H1 (cell line): ENCODE measurements around the gene RALGAPB. TPM values are rescaled to one million over a fixed set of nuclear protein-coding genes. Genes with fewer than 3 reads are reported as not detected.

Source experiments
- CTCF ChIA-PET: fragments of 300-600 bp; sonication (Branson Sonifier 250); formaldehyde crosslinking; loops from one replicate; lab custom pipeline; 2021; ENCODE audit not compliant: partially characterized antibody; lab: Charles Lee
- POLR2A ChIA-PET: fragments of 300-600 bp; sonication (Branson Sonifier 250); formaldehyde crosslinking; loops from one replicate; lab custom pipeline; 2021; ENCODE audit warnings: inconsistent platforms; ENCODE audit not compliant: partially characterized antibody; lab: Charles Lee
- DNase-seq, 2 experiments: peaks; one replicate each; pipeline versions ENCODE4 v3.0.0 to v3.0.0-alpha.2; 2010 to 2022; ENCODE audit warnings: low spot score in 2 of 2, low read depth in 1 of 2, mixed read lengths in 1 of 2
- FAIRE-seq: peaks from 2 replicates; lab custom pipeline; 2011; peaks lifted over from hg19 to GRCh38; lab: Jason Lieb, UNC
- H2AFZ ChIP-seq: 2 replicates; pipeline ENCODE4 v1.8.1; 2012; ENCODE audit warnings: low read length, inconsistent platforms
- H2AK5ac ChIP-seq: 2 replicates; pipeline ENCODE4 v1.6.1; 2013; ENCODE audit warnings: low read depth, low read length
- H2BK120ac ChIP-seq: replicated peaks from 2 replicates; pipeline ENCODE3; 2013; ENCODE audit warnings: low read depth, low read length, inconsistent platforms
- H2BK12ac ChIP-seq: 2 replicates; pipeline ENCODE4 v1.6.1; 2013; ENCODE audit warnings: low read depth, low read length
- H2BK15ac ChIP-seq: 2 replicates; pipeline ENCODE4 v1.6.1; 2013; ENCODE audit warnings: low read length
- H2BK20ac ChIP-seq: 2 replicates; pipeline ENCODE4 v1.6.1; 2013; ENCODE audit warnings: low read length
- H2BK5ac ChIP-seq: 2 replicates; pipeline ENCODE4 v1.6.1; 2013; ENCODE audit warnings: low read depth, low read length
- H3K14ac ChIP-seq: 2 replicates; pipeline ENCODE4 v1.6.1; 2013; ENCODE audit warnings: inconsistent platforms; ENCODE audit not compliant: insufficient read length
- H3K18ac ChIP-seq: 2 replicates; pipeline ENCODE4 v1.6.1; 2013; ENCODE audit warnings: low read length; ENCODE audit errors: extremely low read depth
- H3K23ac ChIP-seq: 2 replicates; pipeline ENCODE4 v1.6.1; 2013; ENCODE audit warnings: inconsistent platforms; ENCODE audit not compliant: insufficient read length
- H3K23me2 ChIP-seq: 2 replicates; pipeline ENCODE4 v1.6.1; 2013; ENCODE audit warnings: low read depth, low read length
- H3K27ac ChIP-seq: 2 replicates; pipeline ENCODE4 v1.6.1; 2011; ENCODE audit warnings: low read depth, low read length, inconsistent platforms
- H3K27me3 ChIP-seq, 4 experiments: replicated peaks in 1 of 4; 1 replicate in 1 of 4; 2 replicates in 3 of 4; pipeline versions ENCODE4 v1.6.1 to v1.8.1; 2011 to 2013; ENCODE audit warnings: low read length in 3 of 4, mild to moderate bottlenecking in 3 of 4, inconsistent platforms in 2 of 4, mixed read lengths in 2 of 4, moderate library complexity in 1 of 4; ENCODE audit not compliant: control insufficient read depth in 3 of 4, insufficient read depth in 3 of 4; ENCODE audit errors: extremely low read depth in 1 of 4
- H3K36me3 ChIP-seq, 4 experiments: 2 replicates each; pipeline versions ENCODE4 v1.6.1 to v1.8.1; 2011 to 2013; ENCODE audit warnings: mild to moderate bottlenecking in 4 of 4, low read length in 3 of 4, moderate library complexity in 2 of 4, control low read depth in 1 of 4, inconsistent platforms in 1 of 4; ENCODE audit not compliant: insufficient read depth in 4 of 4, control insufficient read depth in 2 of 4
- H3K4ac ChIP-seq: replicated peaks from 2 replicates; pipeline ENCODE3; 2013; ENCODE audit warnings: low read length, low read depth, mixed read lengths, inconsistent platforms; ENCODE audit not compliant: insufficient read length
- H3K4me1 ChIP-seq, 4 experiments: replicated peaks in 1 of 4; 1 replicate in 1 of 4; 2 replicates in 3 of 4; pipeline versions ENCODE4 v1.6.1 to v1.8.1; 2011 to 2013; ENCODE audit warnings: low read length in 3 of 4, inconsistent platforms in 2 of 4, mixed read lengths in 1 of 4; ENCODE audit not compliant: insufficient read depth in 4 of 4, control insufficient read depth in 3 of 4
- H3K4me2 ChIP-seq, 2 experiments: 2 replicates each; pipeline versions ENCODE4 v1.6.1 to v1.8.1; 2011 to 2013; ENCODE audit warnings: low read depth in 2 of 2, low read length in 2 of 2, control low read depth in 1 of 2, inconsistent platforms in 1 of 2, mild to moderate bottlenecking in 1 of 2; ENCODE audit not compliant: insufficient read depth in 1 of 2
- H3K4me3 ChIP-seq, 4 experiments: fragments of 200-600, 300-600 bp in 1 of 4; sonication (generic), shearing (Covaris generic), sonication (Bioruptor Twin) in 1 of 4; 2 replicates each; pipeline versions ENCODE4 v1.5.1 to v1.8.1; 2011 to 2016; ENCODE audit warnings: low read length in 4 of 4, low read depth in 3 of 4, control low read depth in 2 of 4, inconsistent platforms in 2 of 4, mild to moderate bottlenecking in 2 of 4, mixed read lengths in 1 of 4, moderate library complexity in 1 of 4; ENCODE audit not compliant: insufficient read depth in 2 of 4; ENCODE audit errors: extremely low read depth in 1 of 4
- H3K56ac ChIP-seq: replicated peaks from 2 replicates; pipeline ENCODE3; 2013; ENCODE audit warnings: low read depth, mild to moderate bottlenecking, mixed read lengths, low read length, inconsistent platforms; ENCODE audit not compliant: insufficient read length
- H3K79me1 ChIP-seq: 2 replicates; pipeline ENCODE4 v1.6.1; 2013; ENCODE audit warnings: low read depth, low read length, control low read depth
- H3K79me2 ChIP-seq, 2 experiments: 2 replicates each; pipeline versions ENCODE4 v1.6.1 to v1.8.1; 2012 to 2013; ENCODE audit warnings: low read length in 2 of 2, mild to moderate bottlenecking in 2 of 2, inconsistent platforms in 1 of 2; ENCODE audit not compliant: insufficient read depth in 2 of 2, control insufficient read depth in 1 of 2
- H3K9ac ChIP-seq, 4 experiments: replicated peaks in 1 of 4; 1 replicate in 1 of 4; 2 replicates in 3 of 4; pipeline versions ENCODE4 v1.6.1 to v1.8.1; 2011 to 2013; ENCODE audit warnings: low read depth in 3 of 4, low read length in 3 of 4, control low read depth in 2 of 4, mild to moderate bottlenecking in 2 of 4, moderate library complexity in 2 of 4, inconsistent platforms in 1 of 4; ENCODE audit errors: extremely low read depth in 1 of 4
- H3K9me3 ChIP-seq, 2 experiments: 2 replicates each; pipeline versions ENCODE4 v1.6.1 to v1.8.1; 2012 to 2013; ENCODE audit warnings: mild to moderate bottlenecking in 2 of 2, moderate library complexity in 2 of 2, control low read depth in 1 of 2, inconsistent platforms in 1 of 2, low read depth in 1 of 2, low read length in 1 of 2, mixed read lengths in 1 of 2; ENCODE audit not compliant: insufficient read depth in 2 of 2
- H4K20me1 ChIP-seq, 2 experiments: replicated peaks in 1 of 2; 2 replicates each; pipeline versions ENCODE3 to v1.8.1; 2011 to 2013; ENCODE audit warnings: inconsistent platforms in 2 of 2, low read length in 2 of 2, mild to moderate bottlenecking in 1 of 2; ENCODE audit not compliant: insufficient read depth in 2 of 2, control insufficient read depth in 1 of 2
- H4K5ac ChIP-seq: 2 replicates; pipeline ENCODE4 v1.6.1; 2013; ENCODE audit warnings: low read length, low read depth, mixed read lengths, inconsistent platforms; ENCODE audit not compliant: insufficient read length
- H4K8ac ChIP-seq: 2 replicates; pipeline ENCODE4 v1.8.0; 2013; ENCODE audit warnings: mild to moderate bottlenecking, moderate library complexity, low read length, inconsistent platforms; ENCODE audit not compliant: insufficient read depth; ENCODE audit errors: extremely low read depth
- H4K91ac ChIP-seq: replicated peaks from 2 replicates; pipeline ENCODE3; 2013; ENCODE audit warnings: low read length, mixed read lengths, inconsistent platforms; ENCODE audit not compliant: insufficient read length
- SIRT6 ChIP-seq: IDR thresholded peaks from one replicate; pipeline ENCODE4 v1.7.1; 2012; ENCODE audit warnings: low read length, inconsistent platforms
- WGBS, 2 experiments: shearing (Covaris generic) in 1 of 2; methylation state at CpG; one replicate each; pipeline versions ENCODE4 v1.1.6 to v1.1.7; 2013 to 2015; ENCODE audit warnings: low lambda C conversion rate in 2 of 2, mixed read lengths in 2 of 2, inconsistent platforms in 1 of 2, low coverage in 1 of 2, missing lambda C conversion rate in 1 of 2; ENCODE audit not compliant: insufficient replicate concordance in 2 of 2, insufficient coverage in 1 of 2, insufficient read length in 1 of 2; ENCODE audit errors: extremely low coverage in 1 of 2, missing lambda C conversion rate in 1 of 2; 5-methylcytosine and 5-hydroxymethylcytosine counted together
- polyA plus RNA-seq, 7 experiments: library from polyadenylated mRNA; depleted of rRNA in 3 of 7; stranded (reverse) in 5 of 7; unstranded in 2 of 7; fragments of >200 nt in 5 of 7; fragments of 200-250 nt in 2 of 7; gene quantifications; 1 replicate in 5 of 7; 2 replicates in 1 of 7; 4 replicates in 1 of 7; pipeline versions ENCODE4 v1.2.1 to v1.2.3, GENCODE V29; 2011 to 2013; ENCODE audit warnings: missing spikeins in 2 of 7, mixed read lengths in 2 of 7
- total RNA-seq: library from RNA; stranded (reverse); fragmentation: NEBNext Ultra II Directional; extraction: Animal tissue kit (Norgen Biotek cat#: 25700); gene quantifications from 2 replicates; pipeline ENCODE4 v1.2.1, GENCODE V29; 2021
- TF ChIP-seq, protein P1 (sequence below), 3 experiments: IDR thresholded peaks; 1 replicate in 2 of 3; 2 replicates in 1 of 3; pipeline versions ENCODE4 v1.5.1 to v1.6.1; 2011; ENCODE audit warnings: low read length in 3 of 3, mild to moderate bottlenecking in 3 of 3, inconsistent platforms in 2 of 3, low read depth in 1 of 3, moderate library complexity in 1 of 3; ENCODE audit not compliant: insufficient read depth in 1 of 3; ENCODE audit errors: control extremely low read depth in 1 of 3

RALGAPB gene
- total and polyA plus RNA-seq, 2 of the 8 experiments (the other 6 are each of a cell fraction or from before 2014, with no cell fraction given): 10.6 to 35.1 TPM

DNA sequence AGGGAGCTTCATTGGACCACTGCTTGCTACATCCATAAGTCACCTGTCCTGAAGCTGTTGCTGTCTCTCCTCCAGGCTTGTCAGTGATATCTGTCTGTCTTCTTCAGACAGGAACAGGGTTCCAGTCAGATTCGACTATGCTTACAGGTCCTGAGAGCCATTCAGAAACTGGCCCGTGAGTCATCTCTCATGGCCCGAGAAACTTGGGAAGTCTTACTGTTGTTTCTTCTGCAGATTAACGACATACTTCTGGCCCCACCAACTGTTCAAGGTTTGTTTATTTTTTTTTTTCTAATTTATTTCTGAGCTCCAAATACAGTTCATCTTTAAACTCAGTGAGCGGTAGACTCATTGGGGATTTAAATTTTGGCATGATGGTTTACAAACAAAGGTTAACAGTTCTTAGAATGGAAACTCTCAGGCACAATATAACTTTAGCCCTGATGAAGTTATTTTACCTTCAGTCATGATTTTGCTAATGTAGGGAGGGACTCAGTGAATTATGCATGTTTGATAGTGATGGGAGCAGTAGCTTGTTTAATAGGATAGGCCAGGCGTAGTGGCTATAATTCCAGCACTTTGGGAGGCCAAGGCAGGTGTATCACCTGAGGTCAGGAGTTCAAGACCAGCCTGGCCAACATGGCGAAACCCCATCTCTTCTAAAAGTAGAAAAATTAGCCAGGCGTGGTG, 24.7 kb downstream of the RALGAPB start:
- H3K27me3 ChIP-seq: no peaks in the 10 kb centered on the region
- no peaks in the 10 kb centered on the region for H3K4me1 ChIP-seq
- ChIA-PET CTCF (interaction anchor here (1.4 kb wide), 1 partner anchor 159 kb away, joined by 3 read pairs; no protein-coding TSS in a partner anchor), POLR2A (no interaction called here)
- H3K36me3 ChIP-seq: peaks cover 2 to 49% (median 31%) of the 10 kb centered on the region in 4 experiments; a peak in 7 of 8 replicates
- H3K23ac ChIP-seq: no peak overlapping the region
- H3K14ac ChIP-seq: no peak overlapping the region
- no peak overlapping the region for H3K4me3 ChIP-seq
- WGBS, 2 experiments: 92% methylated on average over 8 of the region's 8 CpGs; no CpG with 5 or more reads in 1 of the 2 experiments
- H3K18ac ChIP-seq: no peak overlapping the region
- no peak overlapping the region for H3K9ac ChIP-seq
- no peak overlapping the region for H2AK5ac ChIP-seq
- H3K4ac ChIP-seq: no peak overlapping the region
- no peaks in the 10 kb centered on the region for H3K79me1 ChIP-seq
- H3K9me3 ChIP-seq: no peaks in the 10 kb centered on the region
- H3K79me2 ChIP-seq: no peaks in the 10 kb centered on the region
- H4K91ac ChIP-seq: no peak overlapping the region
- H2BK5ac ChIP-seq: no peak overlapping the region
- no peak overlapping the region for H3K27ac ChIP-seq
- H2BK12ac ChIP-seq: no peak overlapping the region
- FAIRE-seq (no peak), DNase-seq (no peak)
- H4K5ac ChIP-seq: no peak overlapping the region
- no peak overlapping the region for H2BK120ac ChIP-seq
- no peak overlapping the region for H3K4me2 ChIP-seq
- H2AFZ ChIP-seq: no peak overlapping the region
- no peak overlapping the region for H3K56ac ChIP-seq
- H4K20me1 ChIP-seq: peaks cover 0 to 4% of the 10 kb centered on the region in 2 experiments
- no peak overlapping the region for H4K8ac ChIP-seq
- no peak overlapping the region for H2BK15ac ChIP-seq
- no peak overlapping the region for H2BK20ac ChIP-seq
- H3K23me2 ChIP-seq: no peaks in the 10 kb centered on the region
- TF ChIP-seq SIRT6: no peak
- TF ChIP-seq, protein P1, sequence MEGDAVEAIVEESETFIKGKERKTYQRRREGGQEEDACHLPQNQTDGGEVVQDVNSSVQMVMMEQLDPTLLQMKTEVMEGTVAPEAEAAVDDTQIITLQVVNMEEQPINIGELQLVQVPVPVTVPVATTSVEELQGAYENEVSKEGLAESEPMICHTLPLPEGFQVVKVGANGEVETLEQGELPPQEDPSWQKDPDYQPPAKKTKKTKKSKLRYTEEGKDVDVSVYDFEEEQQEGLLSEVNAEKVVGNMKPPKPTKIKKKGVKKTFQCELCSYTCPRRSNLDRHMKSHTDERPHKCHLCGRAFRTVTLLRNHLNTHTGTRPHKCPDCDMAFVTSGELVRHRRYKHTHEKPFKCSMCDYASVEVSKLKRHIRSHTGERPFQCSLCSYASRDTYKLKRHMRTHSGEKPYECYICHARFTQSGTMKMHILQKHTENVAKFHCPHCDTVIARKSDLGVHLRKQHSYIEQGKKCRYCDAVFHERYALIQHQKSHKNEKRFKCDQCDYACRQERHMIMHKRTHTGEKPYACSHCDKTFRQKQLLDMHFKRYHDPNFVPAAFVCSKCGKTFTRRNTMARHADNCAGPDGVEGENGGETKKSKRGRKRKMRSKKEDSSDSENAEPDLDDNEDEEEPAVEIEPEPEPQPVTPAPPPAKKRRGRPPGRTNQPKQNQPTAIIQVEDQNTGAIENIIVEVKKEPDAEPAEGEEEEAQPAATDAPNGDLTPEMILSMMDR (IDR thresholded peaks at IDR 0.05; ENCODE audit: control extremely low read depth in 1 of 3, insufficient read depth in 1 of 3, low read depth in 1 of 3, low read length in 3 of 3): no peak
